ENCODE results near the gene SDK1.

- no peak for TF ChIP-seq CTCF (IDR thresholded peaks at IDR 0.05; ENCODE audit: low read depth, low read length, poor library complexity, severe bottlenecking)
- TF ChIP-seq EZH2phosphoT487 (IDR thresholded peaks at IDR 0.05; ENCODE audit: borderline replicate concordance, low read length) = no peak
Measured at GRCh38 chr7:3443716-3444115, 142.7 kb downstream of the SDK1 start.

Data from DOHH2 (cell line).